ENCODE measurements around the gene VASP.

VASP gene

GRCh38 chr19:45502111-45502510, 5.2 kb upstream of the VASP start:
- no peak for DNase-seq (ENCODE audit: low read depth)
- no peak overlapping the region for H3K4me3 ChIP-seq (ENCODE audit: low read depth, low read length)
- TF ChIP-seq POLR2A (IDR thresholded peaks at IDR 0.05; ENCODE audit: extremely low read depth, insufficient read length): no peak
- TF ChIP-seq CTCF (IDR thresholded peaks at IDR 0.05; ENCODE audit: low read depth, low read length): no peak
- no peak for TF ChIP-seq MAX (IDR thresholded peaks at IDR 0.05; ENCODE audit: low read depth, low read length)
- no peak for TF ChIP-seq MYC (IDR thresholded peaks at IDR 0.05; ENCODE audit: low read depth, low read length)

- peak; percentile 50 for DNase-seq (ENCODE audit: low read depth)
- no peak overlapping the region for H3K4me3 ChIP-seq (ENCODE audit: low read depth, low read length)
- no peak for TF ChIP-seq MYC (IDR thresholded peaks at IDR 0.05; ENCODE audit: low read depth, low read length)
- no peak for TF ChIP-seq MAX (IDR thresholded peaks at IDR 0.05; ENCODE audit: low read depth, low read length)
- TF ChIP-seq CTCF (IDR thresholded peaks at IDR 0.05; ENCODE audit: low read depth, low read length): no peak
- no peak for TF ChIP-seq POLR2A (IDR thresholded peaks at IDR 0.05; ENCODE audit: extremely low read depth, insufficient read length)
Measured at GRCh38 chr19:45503909-45504308, 3.4 kb upstream of the VASP start.

- H3K4me3 ChIP-seq (ENCODE audit: low read depth, low read length): no peak overlapping the region
- TF ChIP-seq MAX (IDR thresholded peaks at IDR 0.05; ENCODE audit: low read depth, low read length): no peak
- TF ChIP-seq MYC (IDR thresholded peaks at IDR 0.05; ENCODE audit: low read depth, low read length): no peak
- no peak for TF ChIP-seq POLR2A (IDR thresholded peaks at IDR 0.05; ENCODE audit: extremely low read depth, insufficient read length)
- no peak for TF ChIP-seq CTCF (IDR thresholded peaks at IDR 0.05; ENCODE audit: low read depth, low read length)
- no peak for DNase-seq (ENCODE audit: low read depth)
Measured at GRCh38 chr19:45505151-45505995, 1.9 kb upstream of the VASP start.

- no peak for TF ChIP-seq MAX (IDR thresholded peaks at IDR 0.05; ENCODE audit: low read depth, low read length)
- no peak for TF ChIP-seq POLR2A (IDR thresholded peaks at IDR 0.05; ENCODE audit: extremely low read depth, insufficient read length)
- TF ChIP-seq MYC (IDR thresholded peaks at IDR 0.05; ENCODE audit: low read depth, low read length): no peak
- no peak for TF ChIP-seq CTCF (IDR thresholded peaks at IDR 0.05; ENCODE audit: low read depth, low read length)
- DNase-seq (ENCODE audit: low read depth): no peak
- H3K4me3 ChIP-seq (ENCODE audit: low read depth, low read length): peak overlapping the region; percentile 52
Measured at GRCh38 chr19:45505996-45506245, 1.4 kb upstream of the VASP start.

- DNase-seq (ENCODE audit: low read depth): peak; percentile 89
- H3K4me3 ChIP-seq (ENCODE audit: low read depth, low read length): peak overlapping the region; percentile 87
- peak; percentile 73 for TF ChIP-seq MYC (IDR thresholded peaks at IDR 0.05; ENCODE audit: low read depth, low read length)
- peak; percentile 30 for TF ChIP-seq POLR2A (IDR thresholded peaks at IDR 0.05; ENCODE audit: extremely low read depth, insufficient read length)
- TF ChIP-seq CTCF (IDR thresholded peaks at IDR 0.05; ENCODE audit: low read depth, low read length): peak; percentile 36
- TF ChIP-seq MAX (IDR thresholded peaks at IDR 0.05; ENCODE audit: low read depth, low read length): peak; percentile 60; the same call in 1 of the 2 replicates
Measured at GRCh38 chr19:45506246-45506988, 862 bp upstream of the VASP start.
